Uterus (tissue), 2 donors: Measurements from ENCODE around the gene LASP1.

Experiments
- POLR2A ChIP-seq, 2 donors: fragments of 450-650 bp; IDR thresholded peaks; one replicate each; pipeline ENCODE4 v1.6.1; 2016; ENCODE audit warnings: antibody characterized with exemption in 2 of 2, mild to moderate bottlenecking in 1 of 2, moderate library complexity in 1 of 2
- TF ChIP-seq, protein P1 (sequence below), 4 experiments: fragments of 200-600 bp in 2 of 4; fragments of 450-650 bp in 2 of 4; sonication (generic) in 2 of 4; IDR thresholded peaks; one replicate each; pipeline ENCODE4 v1.5.1; 2016 to 2019; ENCODE audit warnings: antibody characterized with exemption in 4 of 4, mild to moderate bottlenecking in 2 of 4, moderate library complexity in 1 of 4

DNA sequence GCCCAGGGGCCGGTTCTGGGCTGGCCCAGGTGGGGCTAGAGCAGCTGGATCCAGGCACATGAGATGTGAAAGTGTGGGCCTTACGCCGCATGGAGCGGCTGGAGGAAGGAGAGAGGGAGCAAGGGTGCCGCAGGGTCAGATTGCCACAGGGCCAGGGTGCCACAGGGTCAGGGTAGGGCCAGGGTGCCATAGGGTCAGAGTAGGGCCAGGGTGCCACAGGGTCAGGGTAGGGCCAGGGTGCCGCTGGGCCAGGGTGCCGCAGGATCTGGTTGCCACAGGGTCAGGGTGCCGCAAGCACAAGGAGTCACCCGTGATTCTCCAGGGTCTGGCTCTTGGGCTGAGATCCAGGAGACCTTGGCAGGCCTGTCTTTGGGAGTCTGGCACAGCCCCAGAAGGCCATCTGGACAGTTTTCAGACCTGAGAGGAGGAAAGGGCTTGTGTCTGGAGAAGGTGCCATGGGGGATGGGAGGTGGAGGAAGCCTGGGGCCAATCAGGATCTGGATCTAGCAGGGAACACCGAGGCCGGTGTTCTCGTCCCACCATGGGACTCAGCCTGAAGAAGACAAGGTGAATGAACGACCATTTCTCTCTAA is 42.5 kb downstream of the LASP1 start:
- TF ChIP-seq, protein P1, sequence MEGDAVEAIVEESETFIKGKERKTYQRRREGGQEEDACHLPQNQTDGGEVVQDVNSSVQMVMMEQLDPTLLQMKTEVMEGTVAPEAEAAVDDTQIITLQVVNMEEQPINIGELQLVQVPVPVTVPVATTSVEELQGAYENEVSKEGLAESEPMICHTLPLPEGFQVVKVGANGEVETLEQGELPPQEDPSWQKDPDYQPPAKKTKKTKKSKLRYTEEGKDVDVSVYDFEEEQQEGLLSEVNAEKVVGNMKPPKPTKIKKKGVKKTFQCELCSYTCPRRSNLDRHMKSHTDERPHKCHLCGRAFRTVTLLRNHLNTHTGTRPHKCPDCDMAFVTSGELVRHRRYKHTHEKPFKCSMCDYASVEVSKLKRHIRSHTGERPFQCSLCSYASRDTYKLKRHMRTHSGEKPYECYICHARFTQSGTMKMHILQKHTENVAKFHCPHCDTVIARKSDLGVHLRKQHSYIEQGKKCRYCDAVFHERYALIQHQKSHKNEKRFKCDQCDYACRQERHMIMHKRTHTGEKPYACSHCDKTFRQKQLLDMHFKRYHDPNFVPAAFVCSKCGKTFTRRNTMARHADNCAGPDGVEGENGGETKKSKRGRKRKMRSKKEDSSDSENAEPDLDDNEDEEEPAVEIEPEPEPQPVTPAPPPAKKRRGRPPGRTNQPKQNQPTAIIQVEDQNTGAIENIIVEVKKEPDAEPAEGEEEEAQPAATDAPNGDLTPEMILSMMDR (IDR thresholded peaks at IDR 0.05), result no peak
- no peak for TF ChIP-seq POLR2A (IDR thresholded peaks at IDR 0.05)
